HFFc6 (cell line): Measurements from ENCODE around the gene MFSD2A. TPM values are rescaled to one million over a fixed set of nuclear protein-coding genes. Genes with fewer than 3 reads are reported as not detected.

Experiments used
- DNase-seq: peaks from one replicate; pipeline ENCODE4 v3.0.0-alpha.2; 2018
- H3K27ac Mint-ChIP-seq: 2 replicates; pipeline ENCODE4 v1.8.0; 2020; ENCODE audit warnings: mild to moderate bottlenecking, mixed read lengths
- H3K27me3 Mint-ChIP-seq: 2 replicates; pipeline ENCODE4 v1.8.0; 2021; ENCODE audit warnings: mild to moderate bottlenecking, moderate library complexity, mixed read lengths; ENCODE audit not compliant: insufficient read depth
- H3K36me3 Mint-ChIP-seq: 2 replicates; pipeline ENCODE4 v1.8.0; 2021; ENCODE audit warnings: low read depth, mixed read lengths
- H3K4me1 Mint-ChIP-seq: 2 replicates; pipeline ENCODE4 v1.8.0; 2020; ENCODE audit warnings: low read depth, mixed read lengths
- H3K4me3 Mint-ChIP-seq: 2 replicates; pipeline ENCODE4 v1.8.0; 2020; ENCODE audit warnings: mild to moderate bottlenecking, moderate library complexity, mixed read lengths
- H3K9me3 Mint-ChIP-seq: 2 replicates; pipeline ENCODE4 v1.8.0; 2020; ENCODE audit warnings: mild to moderate bottlenecking, mixed read lengths
- total RNA-seq, 6 experiments: library from RNA; stranded (reverse); fragmentation: NEBNext Ultra II Directional; extraction: Animal tissue kit (Norgen Biotek cat#: 25700); gene quantifications; 2 replicates in 1 of 6; 3 replicates in 5 of 6; pipeline ENCODE4 v1.2.3, GENCODE V29; 2021
- TF ChIP-seq, protein P1 (sequence below): fragments of 200-600 bp; sonication (generic); IDR thresholded peaks from 2 replicates; pipeline ENCODE4 v1.5.0; 2021; ENCODE audit warnings: antibody characterized with exemption, mild to moderate bottlenecking

Gene MFSD2A
- total RNA-seq, 6 experiments from 2014 or later, result 3.2 to 4.8 (median 3.5) TPM

DNA sequence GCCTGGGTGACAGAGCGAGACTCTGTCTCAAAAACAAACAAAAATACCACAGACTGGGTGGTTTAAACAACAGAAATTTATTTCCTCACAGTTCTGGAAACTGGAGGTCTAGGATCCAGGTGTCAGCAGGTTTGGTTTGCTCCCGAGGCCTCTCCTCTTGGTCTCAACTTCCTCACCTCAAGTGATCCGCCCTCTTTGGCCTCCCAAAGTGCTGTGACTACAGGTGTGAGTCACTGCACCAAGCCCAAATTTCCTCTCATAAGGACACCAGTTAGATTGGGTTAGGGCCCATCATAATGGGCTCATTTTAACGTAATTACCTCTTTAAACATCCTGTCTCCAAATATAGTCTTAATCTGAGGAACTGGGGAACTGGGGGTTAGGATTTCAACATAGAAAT lies 35.5 kb downstream of the MFSD2A start:
- H3K9me3 Mint-ChIP-seq, result no peaks in the 10 kb centered on the region
- peaks cover 3% of the 10 kb centered on the region for H3K27me3 Mint-ChIP-seq
- H3K4me1 Mint-ChIP-seq, result peaks cover 22% of the 10 kb centered on the region
- no peak overlapping the region for H3K27ac Mint-ChIP-seq
- DNase-seq, result no peak
- no peak overlapping the region for H3K4me3 Mint-ChIP-seq
- no peaks in the 10 kb centered on the region for H3K36me3 Mint-ChIP-seq
- TF ChIP-seq, protein P1, sequence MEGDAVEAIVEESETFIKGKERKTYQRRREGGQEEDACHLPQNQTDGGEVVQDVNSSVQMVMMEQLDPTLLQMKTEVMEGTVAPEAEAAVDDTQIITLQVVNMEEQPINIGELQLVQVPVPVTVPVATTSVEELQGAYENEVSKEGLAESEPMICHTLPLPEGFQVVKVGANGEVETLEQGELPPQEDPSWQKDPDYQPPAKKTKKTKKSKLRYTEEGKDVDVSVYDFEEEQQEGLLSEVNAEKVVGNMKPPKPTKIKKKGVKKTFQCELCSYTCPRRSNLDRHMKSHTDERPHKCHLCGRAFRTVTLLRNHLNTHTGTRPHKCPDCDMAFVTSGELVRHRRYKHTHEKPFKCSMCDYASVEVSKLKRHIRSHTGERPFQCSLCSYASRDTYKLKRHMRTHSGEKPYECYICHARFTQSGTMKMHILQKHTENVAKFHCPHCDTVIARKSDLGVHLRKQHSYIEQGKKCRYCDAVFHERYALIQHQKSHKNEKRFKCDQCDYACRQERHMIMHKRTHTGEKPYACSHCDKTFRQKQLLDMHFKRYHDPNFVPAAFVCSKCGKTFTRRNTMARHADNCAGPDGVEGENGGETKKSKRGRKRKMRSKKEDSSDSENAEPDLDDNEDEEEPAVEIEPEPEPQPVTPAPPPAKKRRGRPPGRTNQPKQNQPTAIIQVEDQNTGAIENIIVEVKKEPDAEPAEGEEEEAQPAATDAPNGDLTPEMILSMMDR, result no peak

DNA sequence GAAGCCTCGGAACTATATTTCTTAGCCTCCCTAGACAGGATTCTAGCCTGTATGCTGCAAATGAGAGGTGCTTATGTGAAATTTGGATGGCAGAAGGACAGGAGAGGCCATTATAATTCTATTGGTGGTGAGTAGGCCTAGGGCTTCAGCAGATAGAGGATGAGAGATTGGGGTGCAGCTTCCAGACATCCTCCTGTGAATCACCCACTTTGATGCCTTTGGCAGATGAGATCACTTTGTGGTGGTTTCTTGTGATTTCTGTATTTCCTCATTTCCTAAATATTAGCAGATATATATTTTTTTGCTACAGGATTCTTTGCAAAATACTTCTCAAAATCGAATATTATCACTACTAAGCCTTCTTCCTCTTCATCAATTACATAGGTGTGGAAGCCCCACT lies 37.3 kb downstream of the MFSD2A start:
- TF ChIP-seq, protein P1, result no peak
- Mint-ChIP-seq H3K27me3 (no peaks in the 10 kb centered on the region), H3K9me3 (no peaks in the 10 kb centered on the region), H3K27ac (no peak overlapping the region), H3K4me3 (no peak overlapping the region), H3K4me1 (peaks cover 22% of the 10 kb centered on the region), H3K36me3 (no peaks in the 10 kb centered on the region)
- DNase-seq, result peak; percentile 55

- H3K27me3 Mint-ChIP-seq, result no peaks in the 10 kb centered on the region
- H3K4me1 Mint-ChIP-seq, result peaks cover 22% of the 10 kb centered on the region
- no peak overlapping the region for H3K4me3 Mint-ChIP-seq
- H3K36me3 Mint-ChIP-seq, result no peaks in the 10 kb centered on the region
- DNase-seq, result no peak
- TF ChIP-seq, protein P1, result no peak
- H3K9me3 Mint-ChIP-seq, result no peaks in the 10 kb centered on the region
- no peak overlapping the region for H3K27ac Mint-ChIP-seq
Observed at GRCh38 chr1:39992888-39993287, 37.9 kb downstream of the MFSD2A start.

GRCh38 chr1:39995973-39996393 lies 41.0 kb downstream of the MFSD2A start:
- Mint-ChIP-seq H3K4me1 (peaks cover 15% of the 10 kb centered on the region), H3K9me3 (no peaks in the 10 kb centered on the region), H3K27me3 (no peaks in the 10 kb centered on the region; the same call in 1 of the 2 replicates), H3K36me3 (no peaks in the 10 kb centered on the region), H3K4me3 (no peak overlapping the region), H3K27ac (no peak overlapping the region)
- TF ChIP-seq, protein P1, result no peak
- DNase-seq, result no peak

GRCh38 chr1:39996396-39997004 lies 41.6 kb downstream of the MFSD2A start:
- H3K9me3 Mint-ChIP-seq, result no peaks in the 10 kb centered on the region
- H3K27me3 Mint-ChIP-seq, result no peaks in the 10 kb centered on the region; the same call in none of the 2 replicates
- H3K36me3 Mint-ChIP-seq, result no peaks in the 10 kb centered on the region
- no peak for DNase-seq
- H3K4me3 Mint-ChIP-seq, result no peak overlapping the region
- TF ChIP-seq, protein P1, result no peak
- H3K27ac Mint-ChIP-seq, result no peak overlapping the region
- H3K4me1 Mint-ChIP-seq, result peaks cover 15% of the 10 kb centered on the region
